GM21381 (cell line): ENCODE data around the gene RASA4B.
"Not testable (repeated sequence)": the region's sequence is repeated elsewhere in the genome, so short reads cannot be mapped to it uniquely, and the experiment has no call there.

ENCODE experiments used
- ATAC-seq: cut with Tn5 transposase; IDR thresholded peaks from one replicate; pipeline ENCODE4 v1.9.1; 2021; ENCODE audit warnings: mild to moderate bottlenecking, moderate library complexity; ENCODE audit not compliant: unreplicated experiment

The RASA4B gene

DNA sequence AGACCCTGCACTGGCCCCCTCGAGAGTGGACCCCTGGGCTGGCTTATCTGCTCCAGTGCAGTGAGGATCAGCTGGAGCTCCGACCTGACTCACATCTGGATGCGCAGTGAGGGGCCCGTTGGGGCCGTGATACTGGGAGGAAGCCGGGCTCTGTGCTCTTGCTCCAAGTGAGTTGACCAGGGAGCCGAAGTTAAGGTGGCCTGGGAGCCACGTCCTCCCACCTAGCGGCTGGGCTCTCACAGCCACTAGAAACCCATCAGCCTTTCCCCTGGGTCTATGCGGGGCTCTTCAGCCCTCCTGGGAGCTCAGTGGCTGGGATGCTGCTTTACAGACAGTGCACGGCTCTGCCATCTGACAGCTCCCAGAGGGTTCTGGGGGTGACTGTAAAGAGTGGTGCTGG is 62.0 kb downstream of the RASA4B start:
- ATAC-seq, result no peak

DNA sequence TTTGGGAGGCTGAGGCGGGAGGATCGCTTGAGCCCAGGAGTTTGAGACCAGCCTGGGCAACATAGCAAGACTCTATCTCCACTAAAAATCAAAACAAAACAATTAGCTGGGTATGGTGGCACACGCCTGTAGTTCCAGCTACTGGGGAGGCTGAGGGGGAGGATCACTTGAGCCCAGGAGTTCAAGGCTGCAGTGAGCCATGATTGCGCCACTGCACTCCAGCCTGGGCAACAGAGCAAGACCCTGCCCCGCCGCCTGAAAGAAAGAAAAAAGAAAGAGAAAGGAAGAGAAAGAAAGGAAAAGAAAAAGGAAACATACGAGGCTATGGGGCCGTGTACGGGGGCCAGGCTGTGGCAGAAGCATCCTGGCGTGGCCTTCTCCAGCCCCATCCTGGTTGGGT is 62.6 kb downstream of the RASA4B start:
- not testable (repeated sequence) for ATAC-seq

DNA sequence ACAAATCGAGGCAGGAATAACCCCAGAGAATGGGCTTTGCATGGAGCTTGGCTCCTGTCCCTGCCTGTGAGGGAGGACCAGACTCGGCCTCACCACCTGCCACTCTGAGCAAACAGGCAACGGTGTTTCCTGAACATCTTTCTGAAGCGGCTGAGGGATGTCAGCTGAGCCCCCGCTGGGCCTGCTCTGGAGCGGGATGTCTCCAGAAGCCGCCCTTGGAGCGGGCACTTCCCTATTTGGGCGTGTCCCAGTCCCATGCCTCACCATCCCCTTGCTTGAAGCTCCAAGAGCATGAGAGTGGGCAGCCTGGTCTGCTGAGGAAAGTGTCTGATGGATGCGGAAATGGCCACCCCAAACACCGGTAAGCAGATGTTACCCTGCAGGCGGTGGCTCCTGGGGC is 63.1 kb downstream of the RASA4B start:
- no peak for ATAC-seq

DNA sequence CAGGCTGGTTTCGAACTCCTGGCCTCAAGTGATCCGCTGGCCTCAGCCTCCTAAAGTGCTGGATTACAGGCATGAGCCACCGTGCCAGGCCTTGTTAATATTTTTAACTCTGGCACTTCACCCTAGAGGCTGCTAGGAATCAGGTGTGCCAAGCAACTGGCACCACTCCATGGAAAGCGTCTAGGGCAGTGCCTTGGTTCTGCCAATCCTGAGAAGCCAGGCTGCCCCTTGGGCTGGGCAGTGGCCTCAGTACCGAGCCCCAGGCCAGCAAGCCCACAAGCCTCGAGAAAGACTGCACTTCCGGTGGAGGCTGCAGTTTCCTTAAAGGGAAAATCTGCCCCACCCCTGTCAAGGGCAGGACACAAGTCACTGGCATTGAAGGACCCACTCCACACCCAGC is 64.3 kb downstream of the RASA4B start:
- no peak for ATAC-seq

DNA sequence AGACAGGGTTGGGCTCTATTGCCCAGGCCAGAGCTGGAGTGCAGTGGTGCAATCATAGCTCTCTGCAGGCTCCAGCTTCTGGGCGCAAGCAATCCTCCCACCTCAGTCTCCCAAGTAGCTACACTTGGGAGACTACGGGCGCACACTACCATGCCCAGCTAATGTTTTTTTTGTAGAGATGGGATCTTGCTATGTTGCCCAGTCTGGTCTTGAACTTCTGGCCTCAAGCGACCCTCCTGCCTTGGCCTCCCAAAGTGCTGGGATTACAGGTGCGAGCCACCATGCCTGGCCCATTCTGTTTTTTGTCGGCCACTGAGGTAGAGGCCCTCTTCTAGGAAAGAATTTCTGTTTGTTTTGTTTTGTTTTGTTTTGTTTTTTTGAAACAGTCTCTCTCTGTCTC is 65.1 kb downstream of the RASA4B start:
- ATAC-seq, result no peak

DNA sequence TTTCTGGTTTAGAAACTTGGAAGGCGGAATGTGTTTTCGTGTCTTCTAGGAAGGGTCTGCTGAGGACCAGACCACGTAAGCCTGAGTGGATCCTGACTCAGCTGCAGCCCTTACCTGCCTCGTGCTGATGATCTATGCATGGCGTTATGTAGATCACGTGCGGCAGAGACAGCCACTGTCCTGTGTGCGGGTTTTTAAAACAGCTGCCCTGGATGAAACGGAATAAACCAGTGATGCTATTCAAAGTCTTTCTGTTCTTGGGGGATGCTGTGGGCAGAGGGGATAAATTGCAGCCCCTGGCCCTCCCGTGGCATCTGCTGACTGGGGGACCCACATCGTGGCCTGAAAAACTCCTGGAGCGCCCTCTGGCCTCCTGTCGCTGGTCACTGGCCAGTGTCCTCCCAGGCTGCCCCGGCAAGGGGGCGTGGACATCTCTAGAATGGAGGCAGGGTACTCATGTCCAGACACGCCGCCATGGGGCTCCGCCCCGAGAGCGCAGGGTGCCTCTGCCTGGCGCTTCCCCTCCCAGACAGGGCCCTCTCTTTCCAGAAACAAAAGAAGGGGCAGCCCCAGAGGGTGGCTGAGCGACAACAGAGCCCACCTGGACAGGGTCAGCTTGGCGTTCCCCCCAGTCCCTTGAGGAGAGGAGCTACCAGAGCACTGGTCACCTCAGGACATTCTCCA is 66.1 kb downstream of the RASA4B start:
- ATAC-seq, result no peak

DNA sequence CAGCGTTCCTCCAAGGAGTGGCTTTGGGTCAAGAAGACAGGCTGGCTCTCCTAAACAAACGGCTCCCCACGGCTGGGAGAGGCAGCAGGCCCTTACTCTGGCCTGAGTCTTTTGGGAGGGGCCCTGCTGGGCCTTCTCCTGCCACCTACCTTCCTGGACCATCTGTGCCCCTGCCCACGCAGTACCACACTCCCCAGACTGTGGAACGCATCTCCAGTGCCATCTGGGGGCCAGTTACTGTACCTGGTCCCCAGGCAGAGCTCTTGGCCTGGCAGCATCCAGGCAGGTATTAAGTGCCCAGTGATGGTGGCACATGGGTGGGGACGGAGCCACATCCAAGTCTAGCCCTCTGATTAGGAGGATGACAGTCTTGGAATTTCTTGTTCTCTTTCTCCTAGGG is 67.3 kb downstream of the RASA4B start:
- peak; percentile 49 for ATAC-seq

DNA sequence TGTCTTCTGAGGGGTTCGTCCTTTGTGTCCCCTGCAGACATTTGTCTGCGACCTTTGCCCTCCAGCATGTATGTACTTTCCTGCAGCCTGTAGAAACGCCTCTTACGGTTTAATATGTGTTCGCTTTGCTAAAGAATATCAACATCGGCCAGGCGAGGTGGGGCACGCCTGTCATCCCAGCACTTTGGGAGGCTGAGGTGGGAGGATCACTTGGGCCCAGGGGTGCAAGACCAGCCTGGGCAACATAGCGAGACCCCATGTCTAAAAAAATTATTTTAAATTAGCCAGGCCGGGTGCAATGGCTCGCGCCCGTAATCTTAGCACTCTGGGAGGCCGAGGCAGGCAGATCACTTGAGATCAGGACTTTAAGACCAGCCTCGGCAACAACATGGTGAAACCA is 68.4 kb downstream of the RASA4B start:
- no peak for ATAC-seq

DNA sequence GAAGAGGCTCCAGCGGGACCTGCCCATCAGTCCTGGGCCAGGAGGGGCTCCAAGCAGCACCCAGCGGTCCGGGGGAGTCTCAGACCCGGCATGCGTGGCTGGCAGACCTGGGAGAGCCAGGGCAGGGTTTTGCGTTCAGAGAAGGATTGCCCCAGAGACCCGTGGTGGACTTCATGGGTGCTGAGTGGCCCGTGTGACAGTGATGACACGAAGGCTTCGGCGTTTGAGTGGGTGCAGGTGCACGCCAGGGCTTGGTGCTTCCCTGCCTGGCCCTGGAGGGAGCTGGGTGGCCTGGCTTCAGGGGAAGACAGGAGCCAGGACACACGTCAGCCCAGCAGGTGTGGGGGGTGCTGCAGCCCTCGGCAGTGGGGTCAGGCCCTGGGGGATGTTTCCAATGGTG is 70.3 kb downstream of the RASA4B start:
- no peak for ATAC-seq

DNA sequence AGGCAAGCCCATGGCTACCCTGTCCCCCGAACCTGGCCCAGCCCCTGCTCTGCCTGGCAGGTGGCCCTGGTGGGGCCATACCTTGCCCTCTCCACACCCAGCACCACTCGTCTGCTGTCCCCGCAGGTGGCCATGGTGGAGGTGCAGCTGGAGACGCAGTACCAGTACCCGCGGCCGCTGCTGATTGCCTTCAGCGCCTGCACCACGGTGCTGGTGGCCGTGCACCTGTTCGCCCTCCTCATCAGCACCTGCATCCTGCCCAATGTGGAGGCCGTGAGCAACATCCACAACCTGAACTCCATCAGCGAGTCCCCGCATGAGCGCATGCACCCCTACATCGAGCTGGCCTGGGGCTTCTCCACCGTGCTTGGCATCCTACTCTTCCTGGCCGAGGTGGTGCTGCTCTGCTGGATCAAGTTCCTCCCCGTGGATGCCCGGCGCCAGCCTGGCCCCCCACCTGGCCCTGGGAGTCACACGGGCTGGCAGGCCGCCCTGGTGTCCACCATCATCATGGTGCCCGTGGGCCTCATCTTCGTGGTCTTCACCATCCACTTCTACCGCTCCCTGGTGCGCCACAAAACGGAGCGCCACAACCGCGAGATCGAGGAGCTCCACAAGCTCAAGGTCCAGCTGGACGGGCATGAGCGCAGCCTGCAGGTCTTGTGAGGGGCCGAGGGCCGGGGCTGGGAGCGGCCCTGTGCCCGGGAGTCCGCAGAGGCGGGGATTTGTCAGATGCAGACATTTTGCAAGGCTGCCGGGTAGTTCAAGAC is 71.0 kb downstream of the RASA4B start:
- ATAC-seq, result no peak

DNA sequence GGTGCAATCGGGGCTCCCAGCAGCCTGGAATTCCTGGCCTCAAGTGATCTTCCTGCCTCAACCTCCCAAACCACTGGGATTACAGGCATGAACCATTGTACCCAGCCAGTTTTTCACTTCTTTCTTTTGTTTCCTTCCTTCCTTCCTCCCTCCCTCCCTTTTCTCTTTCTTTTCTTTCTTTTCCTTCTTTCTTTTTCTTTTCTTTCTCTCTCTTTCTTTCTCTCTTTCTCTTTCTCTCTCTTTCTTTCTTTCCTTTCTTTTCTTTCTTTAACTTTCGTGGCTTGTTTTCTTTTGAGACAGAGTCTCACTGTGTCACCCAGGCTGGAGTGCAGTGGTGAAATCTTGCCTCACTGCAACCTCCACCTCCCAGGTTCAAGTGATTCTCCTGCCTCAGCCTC is 71.9 kb downstream of the RASA4B start:
- no peak for ATAC-seq

DNA sequence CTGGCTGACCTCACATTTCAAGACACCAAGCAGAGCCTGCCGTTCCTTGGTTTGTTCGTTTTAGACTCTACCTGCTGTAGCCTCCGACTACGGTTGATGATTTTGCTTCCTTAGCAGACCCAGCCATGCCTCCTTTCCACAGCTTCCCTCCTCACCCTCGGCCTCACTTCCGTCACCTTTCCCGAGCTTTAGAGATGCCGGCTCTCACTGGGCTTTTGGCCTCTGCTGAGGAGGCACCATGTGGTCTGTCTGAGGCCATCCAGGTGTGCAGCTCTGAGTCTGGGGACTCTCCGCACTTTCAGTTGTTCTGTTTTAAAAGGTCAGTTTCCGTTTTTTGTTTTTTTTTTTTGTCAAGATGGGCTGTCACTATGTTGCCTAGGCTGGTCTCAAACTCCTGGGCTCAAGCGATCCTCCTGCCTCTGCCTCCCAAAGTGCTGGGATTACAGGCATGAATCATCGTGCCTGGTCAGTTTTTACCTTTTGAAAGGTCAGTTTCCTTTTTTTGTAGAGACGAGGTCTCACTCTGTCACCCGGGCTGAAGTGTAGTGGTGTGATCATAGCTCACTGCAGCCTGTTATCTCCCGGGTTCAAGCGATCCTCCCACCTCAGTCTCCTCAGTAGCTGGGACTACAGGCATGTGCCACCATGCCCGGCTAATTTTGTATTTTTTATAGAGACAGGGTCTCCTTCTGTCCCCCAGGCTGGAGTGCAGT is 72.5 kb downstream of the RASA4B start:
- ATAC-seq, result peak; percentile 41

DNA sequence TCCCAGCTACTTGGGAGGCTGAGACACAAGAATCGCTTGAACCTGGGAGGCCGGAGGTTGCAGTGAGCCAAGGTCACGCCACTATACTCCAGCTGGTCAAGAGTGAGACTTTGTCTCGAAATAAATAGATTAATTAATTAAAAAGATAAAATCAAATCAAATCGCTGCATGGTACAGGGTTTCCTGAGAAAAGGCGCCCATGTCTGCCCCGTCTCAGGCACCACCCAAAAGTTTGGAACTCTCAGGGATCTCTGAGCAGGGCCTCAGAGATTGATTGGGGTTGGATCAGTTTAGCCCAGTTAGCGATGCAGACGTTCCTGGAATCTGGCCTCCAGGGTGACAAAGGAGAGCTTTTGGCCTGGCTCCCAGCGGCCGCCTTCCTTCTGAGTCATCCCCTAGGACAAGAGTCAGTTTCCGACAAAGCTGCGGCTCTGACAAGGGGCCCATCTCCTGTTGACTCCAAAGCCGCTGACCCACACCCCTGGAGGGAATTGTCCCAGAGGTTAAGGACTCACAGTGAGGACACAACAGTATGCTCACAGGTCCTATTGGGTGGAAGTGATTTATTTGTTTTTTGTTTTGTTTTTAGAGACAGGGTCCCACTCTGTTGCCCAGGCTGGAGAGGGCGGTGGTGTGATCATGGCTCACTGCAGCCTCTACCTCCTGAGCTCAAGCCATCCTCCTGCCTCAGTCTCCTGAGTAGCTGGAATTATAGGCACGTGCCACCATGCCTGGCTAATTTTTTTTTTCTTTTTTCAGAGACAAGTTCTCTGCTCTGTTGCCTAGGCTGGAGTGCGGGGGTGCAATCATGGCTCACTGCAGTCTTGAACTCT is 77.4 kb downstream of the RASA4B start:
- no peak for ATAC-seq

DNA sequence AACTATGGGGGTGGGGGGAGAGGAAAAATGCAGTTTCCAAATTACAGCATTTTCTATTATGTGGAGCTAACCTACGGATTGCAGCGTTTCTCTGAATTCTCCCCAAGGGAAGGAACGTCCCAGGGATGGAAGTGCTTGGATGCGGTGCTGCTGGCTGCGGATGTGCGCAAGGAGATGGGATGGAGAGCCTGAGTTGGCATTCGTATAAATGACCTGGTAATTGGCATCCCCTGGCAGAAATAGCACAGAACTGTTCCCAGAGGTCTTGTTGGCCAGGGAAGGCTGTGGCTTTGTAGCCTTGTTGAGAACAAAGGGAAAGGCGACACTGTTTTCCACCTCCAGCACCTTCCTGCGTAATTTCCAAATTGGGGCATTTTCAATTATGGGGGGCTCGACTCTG is 81.5 kb downstream of the RASA4B start:
- no peak for ATAC-seq

DNA sequence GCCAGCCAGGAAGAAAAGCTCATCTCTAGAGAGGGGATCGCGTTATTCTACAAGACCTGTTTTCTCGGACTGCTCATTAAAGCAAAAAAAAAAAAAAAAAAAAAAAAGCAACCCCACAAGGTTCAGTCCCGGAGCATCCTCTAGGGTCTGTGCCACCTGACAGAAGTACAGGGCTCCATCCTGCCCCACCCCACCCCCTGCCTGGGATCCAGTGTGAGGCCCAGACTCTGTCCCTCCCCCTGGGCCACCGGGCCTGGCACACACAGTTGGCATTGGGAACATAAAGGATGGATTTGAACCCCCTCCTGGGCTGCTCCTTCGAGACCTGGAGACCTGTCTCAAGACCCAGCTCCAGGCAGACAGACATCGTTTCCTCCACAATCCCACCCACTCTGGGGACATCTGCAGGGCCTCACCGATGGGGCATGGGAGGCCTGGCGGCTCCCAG is 83.5 kb downstream of the RASA4B start:
- ATAC-seq, result no peak

DNA sequence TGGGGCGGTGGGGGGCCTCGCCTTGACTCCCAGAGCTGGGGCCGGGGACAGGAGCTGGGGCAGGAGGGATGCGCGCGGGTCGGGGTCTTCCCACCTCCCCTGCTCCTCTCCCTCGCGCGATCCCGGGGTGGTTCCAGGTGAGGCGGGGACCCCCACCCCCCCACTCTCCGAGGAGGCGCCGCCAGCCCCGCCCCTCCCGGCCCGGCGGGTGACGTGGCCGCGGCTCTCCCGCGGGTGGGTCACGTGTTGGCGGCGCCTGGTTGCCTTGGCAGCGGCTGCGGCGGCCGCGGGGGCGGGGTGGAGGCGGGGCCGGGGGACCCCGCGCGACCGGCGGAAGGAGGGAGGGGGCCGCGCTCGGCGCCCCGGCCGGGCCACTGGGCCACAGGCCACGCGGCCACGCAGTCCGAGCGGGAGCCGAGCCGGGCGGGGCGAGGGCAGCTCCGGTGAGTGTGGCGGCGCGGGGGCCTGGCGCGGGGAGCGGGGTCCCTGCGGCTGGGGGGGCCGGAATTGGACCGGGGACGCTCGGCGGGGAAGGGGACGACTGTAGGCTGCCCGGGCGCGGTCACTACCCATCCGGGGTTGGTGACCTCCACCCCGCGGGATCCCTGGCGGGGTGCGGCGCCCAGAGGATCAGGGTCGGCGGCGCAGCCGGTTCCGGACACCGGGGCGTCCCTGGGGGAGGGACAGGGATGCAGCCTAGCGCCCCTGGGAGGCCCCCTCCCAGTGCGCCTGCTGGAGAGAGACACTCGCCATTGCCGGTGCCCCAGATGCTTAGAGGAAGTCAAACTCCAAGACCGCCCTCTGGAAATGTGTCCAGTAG is 84.1 kb downstream of the RASA4B start, which contains the start of gene ORAI2:
TSS of gene ORAI2 (plus strand) at position 357 of the 820 bp plus-strand sequence. CDS start 5,382 bp downstream, outside the sequence.
- ATAC-seq, result peak; percentile 68
